Colonic mucosa (tissue), 4 donors: ENCODE results near the gene SCP2. TPM values are rescaled to one million over a fixed set of nuclear protein-coding genes. Genes with fewer than 3 reads are reported as not detected.

Source experiments
- DNase-seq: peaks from one replicate; pipeline ENCODE4 v3.0.0-alpha.2; 2020
- H3K27ac ChIP-seq: fragments of 200-600 bp; one replicate; pipeline ENCODE4 v1.8.0; 2021
- H3K27me3 ChIP-seq: fragments of 200-600 bp; one replicate; pipeline ENCODE4 v1.8.0; 2021
- H3K36me3 ChIP-seq: fragments of 200-600 bp; one replicate; pipeline ENCODE4 v1.8.0; 2021
- H3K4me1 ChIP-seq: fragments of 200-600 bp; one replicate; pipeline ENCODE4 v1.8.0; 2021; ENCODE audit warnings: mild to moderate bottlenecking
- H3K4me3 ChIP-seq: fragments of 200-600 bp; one replicate; pipeline ENCODE4 v1.8.0; 2021
- H3K9ac ChIP-seq, 2 donors: one replicate each; pipeline ENCODE4 v1.7.0; 2013; ENCODE audit warnings: control low read depth in 2 of 2, low read depth in 2 of 2, low read length in 2 of 2
- H3K9me3 ChIP-seq: fragments of 200-600 bp; one replicate; pipeline ENCODE4 v1.8.0; 2021
- intact Hi-C: fragments of 100-400 bp; cut with DNase I; formaldehyde crosslinking; loops from one replicate; pipeline ENCODE4 v1.14.1; 2022
- total RNA-seq, 2 donors: library from RNA; stranded (reverse); fragmentation: NEBNext Ultra II Directional in 1 of 2; extraction: Animal tissue kit (Norgen Biotek cat#: 25700) in 1 of 2; gene quantifications; one replicate each; pipeline ENCODE4 v1.2.1, GENCODE V29; 2021
- TF ChIP-seq, protein P1 (sequence below): fragments of 200-600 bp; IDR thresholded peaks from one replicate; pipeline ENCODE4 v1.8.0; 2022; ENCODE audit warnings: antibody characterized with exemption, mild to moderate bottlenecking
- donor health status: healthy.
- donor health status: DM: no; HTN: no; CAD: no.
- donor health status: DM: no; HTN: no; CAD: no.

Gene SCP2
- total RNA-seq, 2 donors from 2014 or later = 178 to 325 TPM

DNA sequence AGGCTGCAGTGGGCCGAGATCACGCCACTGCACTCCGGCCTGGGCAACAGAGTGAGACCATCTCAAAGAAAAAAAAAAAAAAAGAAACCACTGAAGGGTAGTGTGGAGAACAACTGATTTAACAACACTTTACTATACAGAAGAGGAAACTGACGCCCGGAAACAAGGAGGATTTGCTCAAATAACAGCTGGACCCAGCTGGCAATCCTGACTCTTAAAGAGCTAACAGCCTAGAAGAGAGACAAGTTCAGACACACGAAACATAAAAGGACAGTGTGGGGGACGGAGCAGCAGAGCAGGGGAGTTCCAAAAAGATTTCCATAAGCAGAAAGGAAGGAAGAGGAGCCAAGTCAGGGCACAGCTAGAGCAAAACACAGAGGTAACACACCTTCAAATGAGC is 9.9 kb upstream of the SCP2 start:
- intact Hi-C loops = no loop called here
- Histone ChIP-seq H3K4me1 (no peaks in the 10 kb centered on the region), H3K27ac (no peak overlapping the region), H3K27me3 (no peaks in the 10 kb centered on the region), H3K9me3 (no peaks in the 10 kb centered on the region), H3K36me3 (no peaks in the 10 kb centered on the region), H3K9ac (no peak overlapping the region), H3K4me3 (no peak overlapping the region)
- peak; percentile 45 for DNase-seq
- TF ChIP-seq, protein P1, sequence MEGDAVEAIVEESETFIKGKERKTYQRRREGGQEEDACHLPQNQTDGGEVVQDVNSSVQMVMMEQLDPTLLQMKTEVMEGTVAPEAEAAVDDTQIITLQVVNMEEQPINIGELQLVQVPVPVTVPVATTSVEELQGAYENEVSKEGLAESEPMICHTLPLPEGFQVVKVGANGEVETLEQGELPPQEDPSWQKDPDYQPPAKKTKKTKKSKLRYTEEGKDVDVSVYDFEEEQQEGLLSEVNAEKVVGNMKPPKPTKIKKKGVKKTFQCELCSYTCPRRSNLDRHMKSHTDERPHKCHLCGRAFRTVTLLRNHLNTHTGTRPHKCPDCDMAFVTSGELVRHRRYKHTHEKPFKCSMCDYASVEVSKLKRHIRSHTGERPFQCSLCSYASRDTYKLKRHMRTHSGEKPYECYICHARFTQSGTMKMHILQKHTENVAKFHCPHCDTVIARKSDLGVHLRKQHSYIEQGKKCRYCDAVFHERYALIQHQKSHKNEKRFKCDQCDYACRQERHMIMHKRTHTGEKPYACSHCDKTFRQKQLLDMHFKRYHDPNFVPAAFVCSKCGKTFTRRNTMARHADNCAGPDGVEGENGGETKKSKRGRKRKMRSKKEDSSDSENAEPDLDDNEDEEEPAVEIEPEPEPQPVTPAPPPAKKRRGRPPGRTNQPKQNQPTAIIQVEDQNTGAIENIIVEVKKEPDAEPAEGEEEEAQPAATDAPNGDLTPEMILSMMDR = no peak

DNA sequence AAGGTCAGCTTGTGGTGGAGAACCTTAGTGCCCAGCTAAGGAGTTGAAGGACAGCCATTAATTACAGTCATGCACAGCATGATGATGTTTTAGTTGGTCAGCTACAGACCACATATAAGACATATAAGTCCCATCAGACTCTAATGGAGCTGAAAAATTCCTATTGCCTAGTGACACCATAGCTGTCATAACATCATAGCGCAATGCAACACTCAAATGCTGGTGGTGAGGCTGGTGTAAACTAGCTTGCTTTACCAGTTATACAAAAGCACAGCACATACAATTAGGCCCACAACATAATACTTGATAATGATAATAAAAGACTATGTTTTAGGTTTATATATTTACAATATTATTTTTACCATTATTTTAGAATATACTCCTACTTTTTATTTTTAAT is 9.5 kb upstream of the SCP2 start:
- H3K27ac ChIP-seq = no peak overlapping the region

DNA sequence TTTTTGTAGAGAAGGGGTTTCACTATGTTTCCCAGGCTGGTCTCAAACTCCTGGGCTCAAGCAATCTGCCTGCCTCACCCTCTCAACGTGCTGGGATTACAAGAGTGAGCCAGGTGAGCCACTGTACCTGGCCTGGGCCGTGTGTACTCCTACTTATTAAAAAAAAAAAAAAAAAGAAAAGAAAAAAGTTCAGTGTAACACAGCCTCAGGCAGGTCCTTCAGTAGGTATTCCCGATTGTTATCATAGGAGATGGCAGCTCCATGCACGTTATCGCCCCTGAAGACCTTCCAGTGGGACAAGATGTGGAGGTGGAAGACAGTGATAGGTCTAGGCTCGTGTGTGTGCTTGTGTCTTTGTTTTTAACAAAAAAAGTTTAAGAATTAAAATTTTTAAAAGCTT is 8.9 kb upstream of the SCP2 start:
- Histone ChIP-seq H3K27me3 (no peaks in the 10 kb centered on the region), H3K9me3 (no peaks in the 10 kb centered on the region), H3K9ac (no peak overlapping the region), H3K36me3 (no peaks in the 10 kb centered on the region), H3K4me3 (no peak overlapping the region), H3K4me1 (no peaks in the 10 kb centered on the region), H3K27ac (no peak overlapping the region)
- TF ChIP-seq, protein P1 = no peak
- DNase-seq = no peak
- intact Hi-C loops = no loop called here

More for the DNA sequence above, 9.5 kb upstream of the SCP2 start:
- Histone ChIP-seq H3K4me1 (no peaks in the 10 kb centered on the region), H3K4me3 (no peak overlapping the region), H3K9ac (no peak overlapping the region), H3K9me3 (no peaks in the 10 kb centered on the region), H3K27me3 (no peaks in the 10 kb centered on the region), H3K36me3 (no peaks in the 10 kb centered on the region)
- intact Hi-C loops = no loop called here
- DNase-seq = no peak
- TF ChIP-seq, protein P1 = no peak

DNA sequence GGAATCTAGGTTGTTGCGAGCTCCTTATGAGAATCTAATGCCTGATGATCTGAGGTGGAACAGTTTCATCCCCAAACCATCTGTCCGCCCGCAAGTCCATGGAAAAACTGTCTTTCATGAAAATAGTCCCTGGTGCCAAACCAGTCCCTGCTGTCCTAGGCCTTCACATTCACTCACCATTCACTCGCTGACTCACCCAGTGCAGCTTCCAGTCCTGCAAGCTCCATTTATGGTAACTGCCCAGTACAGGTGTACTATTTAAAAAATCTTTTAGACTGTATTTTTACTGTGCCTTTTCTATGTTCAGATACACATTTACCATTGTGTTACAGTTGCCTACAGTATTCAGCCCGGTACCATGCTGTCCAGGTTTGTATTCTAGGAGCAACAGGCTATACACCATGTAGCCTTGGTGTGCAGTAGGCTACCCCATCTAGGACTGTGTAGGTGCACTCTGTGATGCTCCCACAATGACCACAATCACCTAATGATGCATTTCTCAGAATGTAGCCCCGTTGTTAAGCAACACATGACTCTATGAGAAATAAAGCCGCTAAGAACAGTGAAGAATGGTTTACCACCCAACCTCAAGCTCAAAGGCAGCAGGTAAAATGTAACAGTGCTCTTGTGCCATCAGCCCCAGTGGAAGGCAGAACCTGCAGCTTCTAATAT is 7.9 kb upstream of the SCP2 start:
- Histone ChIP-seq H3K9me3 (no peaks in the 10 kb centered on the region), H3K27me3 (no peaks in the 10 kb centered on the region), H3K4me3 (no peak overlapping the region), H3K9ac (no peak overlapping the region), H3K4me1 (no peaks in the 10 kb centered on the region), H3K27ac (no peak overlapping the region), H3K36me3 (no peaks in the 10 kb centered on the region)
- DNase-seq = no peak
- TF ChIP-seq, protein P1 = no peak
- intact Hi-C loops = no loop called here

DNA sequence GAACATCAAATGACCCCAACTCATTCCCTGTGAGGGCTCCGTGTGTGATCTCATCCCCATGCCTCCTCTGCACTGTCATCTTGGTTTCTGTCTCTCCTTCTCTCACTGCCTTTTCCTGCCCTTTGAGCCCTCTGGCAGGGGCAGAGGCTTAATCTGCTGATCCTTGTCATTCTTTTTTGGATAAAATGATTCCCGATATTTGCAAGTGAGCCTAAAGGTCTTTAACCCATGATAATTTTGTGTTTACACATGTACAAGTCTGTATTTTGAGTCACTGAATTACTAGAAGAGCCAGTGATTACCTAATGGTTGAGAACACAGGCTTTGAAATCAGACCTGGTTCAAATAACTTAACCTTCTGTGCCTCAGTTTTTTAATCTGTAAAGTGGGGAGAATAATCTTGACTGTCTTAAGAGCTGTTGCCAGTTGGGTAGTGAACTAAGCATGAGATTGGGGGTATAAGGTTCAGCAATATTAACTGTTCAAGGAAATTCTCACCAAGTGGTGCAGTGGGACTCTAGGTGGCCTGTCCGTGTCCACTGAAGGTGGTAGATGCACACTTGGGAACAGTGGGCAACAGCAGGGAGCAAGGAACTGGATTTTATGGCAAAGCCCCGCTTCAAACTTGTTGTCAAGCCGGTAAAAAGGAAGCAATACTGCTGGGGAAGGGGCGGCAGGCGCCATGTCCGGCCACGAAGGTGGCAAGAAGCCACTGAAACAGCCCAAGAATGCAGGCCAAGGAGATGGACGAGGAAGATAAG is 7.2 kb upstream of the SCP2 start:
- TF ChIP-seq, protein P1 = no peak
- Histone ChIP-seq H3K9ac (no peak overlapping the region), H3K27ac (no peak overlapping the region), H3K4me3 (no peak overlapping the region), H3K4me1 (no peaks in the 10 kb centered on the region), H3K27me3 (no peaks in the 10 kb centered on the region), H3K36me3 (no peaks in the 10 kb centered on the region), H3K9me3 (no peaks in the 10 kb centered on the region)
- intact Hi-C loops = loop anchor here (10.0 kb wide), 2 partner anchors 225 to 255 kb away; partner anchors contain the start of gene COA7
- DNase-seq = no peak
